Esophagus (tissue), 2 donors: ENCODE measurements around the gene NDUFC2. TPM values are rescaled to one million over a fixed set of nuclear protein-coding genes. Genes with fewer than 3 reads are reported as not detected.
"Not testable (repeated sequence)": the region's sequence is repeated elsewhere in the genome, so short reads cannot be mapped to it uniquely, and the experiment has no call there.

Experiments used
- H3K27ac ChIP-seq, 2 donors: one replicate each; pipeline ENCODE4 v1.5.1; 2013; ENCODE audit warnings: low read depth in 2 of 2, mild to moderate bottlenecking in 2 of 2, inconsistent platforms in 1 of 2, low read length in 1 of 2, moderate library complexity in 1 of 2
- H3K27me3 ChIP-seq, 2 donors: one replicate each; pipeline ENCODE4 v1.6.1; 2013; ENCODE audit warnings: low read length in 2 of 2, control low read depth in 1 of 2, mild to moderate bottlenecking in 1 of 2; ENCODE audit not compliant: insufficient read depth in 2 of 2, control insufficient read depth in 1 of 2
- H3K36me3 ChIP-seq, 2 donors: one replicate each; pipeline ENCODE4 v1.6.1; 2013; ENCODE audit warnings: low read length in 1 of 2; ENCODE audit not compliant: control insufficient read depth in 2 of 2, insufficient read depth in 2 of 2
- H3K4me1 ChIP-seq, 2 donors: one replicate each; pipeline ENCODE4 v1.6.1; 2013; ENCODE audit warnings: low read length in 1 of 2; ENCODE audit not compliant: control insufficient read depth in 2 of 2, insufficient read depth in 2 of 2
- H3K4me3 ChIP-seq, 2 donors: one replicate each; pipeline ENCODE4 v1.5.1; 2013; ENCODE audit warnings: low read length in 2 of 2, mild to moderate bottlenecking in 2 of 2, low read depth in 1 of 2, moderate library complexity in 1 of 2
- H3K9me3 ChIP-seq, 2 donors: one replicate each; pipeline ENCODE4 v1.6.1; 2013; ENCODE audit warnings: mild to moderate bottlenecking in 2 of 2, low read depth in 1 of 2, low read length in 1 of 2, moderate library complexity in 1 of 2; ENCODE audit not compliant: control insufficient read depth in 2 of 2, insufficient read depth in 1 of 2
- WGBS, 2 donors: extraction: QIAGEN DNeasy Blood & Tissue Kit; methylation state at CpG; one replicate each; pipeline ENCODE4 v1.1.7; 2013; 5-methylcytosine and 5-hydroxymethylcytosine counted together
- polyA plus RNA-seq, 2 donors: library from polyadenylated mRNA; stranded (reverse); fragments of 200-250 nt; gene quantifications; one replicate each; pipeline ENCODE4 v1.2.3, GENCODE V29; 2013
- donor health status: healthy with polysubstance abuse.
- donor health status: Bipolar disorder and iron deficiency.

NDUFC2 gene
- polyA plus RNA-seq, 2 donors = 50.9 to 140 TPM

- Histone ChIP-seq H3K27me3 (no peaks in the 10 kb centered on the region), H3K27ac (no peak overlapping the region), H3K4me1 (no peaks in the 10 kb centered on the region), H3K4me3 (no peak overlapping the region), H3K9me3 (no peaks in the 10 kb centered on the region), H3K36me3 (no peaks in the 10 kb centered on the region)
- WGBS, 2 donors = 72 to 86% methylated on average over 5 of the region's 5 CpGs
Measured at GRCh38 chr11:78100261-78100660, 20.6 kb upstream of the NDUFC2 start.

GRCh38 chr11:78099666-78100065, 20.0 kb upstream of the NDUFC2 start:
- H3K27ac ChIP-seq = no peak overlapping the region
- no peak overlapping the region for H3K4me3 ChIP-seq
- H3K36me3 ChIP-seq = no peaks in the 10 kb centered on the region
- no peaks in the 10 kb centered on the region for H3K9me3 ChIP-seq
- WGBS, 2 donors = 83 to 86% methylated on average over 4 of the region's 4 CpGs
- no peaks in the 10 kb centered on the region for H3K4me1 ChIP-seq
- no peaks in the 10 kb centered on the region for H3K27me3 ChIP-seq

GRCh38 chr11:78097666-78098385, 18.2 kb upstream of the NDUFC2 start:
- 94 to 96% methylated on average over 7 of the region's 7 CpGs for WGBS, 2 donors

GRCh38 chr11:78094250-78094649, 14.6 kb upstream of the NDUFC2 start:
- no peak overlapping the region for H3K27ac ChIP-seq
- 84 to 85% methylated on average over 2 of the region's 2 CpGs for WGBS, 2 donors
- H3K36me3 ChIP-seq = no peaks in the 10 kb centered on the region
- H3K9me3 ChIP-seq = no peaks in the 10 kb centered on the region
- no peak overlapping the region for H3K4me3 ChIP-seq
- H3K27me3 ChIP-seq = no peaks in the 10 kb centered on the region
- no peaks in the 10 kb centered on the region for H3K4me1 ChIP-seq

More at GRCh38 chr11:78097666-78098385, 18.2 kb upstream of the NDUFC2 start:
- Histone ChIP-seq H3K27ac (no peak overlapping the region), H3K9me3 (no peaks in the 10 kb centered on the region), H3K4me3 (no peak overlapping the region), H3K4me1 (no peaks in the 10 kb centered on the region), H3K27me3 (no peaks in the 10 kb centered on the region), H3K36me3 (no peaks in the 10 kb centered on the region)

GRCh38 chr11:78086521-78087074, 6.9 kb upstream of the NDUFC2 start:
- not testable (repeated sequence) for H3K27me3 ChIP-seq, H3K4me1 ChIP-seq, H3K4me3 ChIP-seq, H3K27ac ChIP-seq, H3K9me3 ChIP-seq, H3K36me3 ChIP-seq
- 87 to 89% methylated on average over 6 of the region's 6 CpGs for WGBS, 2 donors

GRCh38 chr11:78085972-78086371, 6.3 kb upstream of the NDUFC2 start:
- H3K4me1 ChIP-seq = no peaks in the 10 kb centered on the region
- WGBS, 2 donors = 49 to 53% methylated on average over 3 of the region's 3 CpGs
- H3K9me3 ChIP-seq = no peaks in the 10 kb centered on the region
- H3K4me3 ChIP-seq = no peak overlapping the region
- no peaks in the 10 kb centered on the region for H3K36me3 ChIP-seq
- no peaks in the 10 kb centered on the region for H3K27me3 ChIP-seq
- H3K27ac ChIP-seq = no peak overlapping the region

GRCh38 chr11:78084506-78084905, 4.8 kb upstream of the NDUFC2 start:
- 82 to 83% methylated on average over 8 of the region's 8 CpGs for WGBS, 2 donors
- H3K27ac ChIP-seq, H3K27me3 ChIP-seq, H3K36me3 ChIP-seq, H3K4me1 ChIP-seq, H3K4me3 ChIP-seq, H3K9me3 ChIP-seq: not testable (repeated sequence)

- no peak overlapping the region for H3K4me3 ChIP-seq
- 73 to 74% methylated on average over 4 of the region's 4 CpGs for WGBS, 2 donors
Measured at GRCh38 chr11:78083021-78083420, 3.4 kb upstream of the NDUFC2 start.

GRCh38 chr11:78082146-78082545, 2.5 kb upstream of the NDUFC2 start:
- Histone ChIP-seq H3K27me3 (no peaks in the 10 kb centered on the region), H3K27ac (no peak overlapping the region), H3K4me3 (no peak overlapping the region), H3K4me1 (peaks cover 4 to 7% of the 10 kb centered on the region in 2 donors), H3K36me3 (no peaks in the 10 kb centered on the region), H3K9me3 (no peaks in the 10 kb centered on the region)
- 85 to 89% methylated on average over 8 of the region's 8 CpGs for WGBS, 2 donors

More at GRCh38 chr11:78083021-78083420, 3.4 kb upstream of the NDUFC2 start:
- Histone ChIP-seq H3K27me3 (no peaks in the 10 kb centered on the region), H3K9me3 (no peaks in the 10 kb centered on the region), H3K4me1 (peaks cover 4 to 7% of the 10 kb centered on the region in 2 donors), H3K27ac (no peak overlapping the region), H3K36me3 (no peaks in the 10 kb centered on the region)

GRCh38 chr11:78081583-78081982, 1.9 kb upstream of the NDUFC2 start:
- Histone ChIP-seq H3K27me3 (no peaks in the 10 kb centered on the region), H3K36me3 (no peaks in the 10 kb centered on the region), H3K4me3 (no peak overlapping the region), H3K27ac (no peak overlapping the region), H3K9me3 (no peaks in the 10 kb centered on the region), H3K4me1 (peaks cover 4 to 7% of the 10 kb centered on the region in 2 donors)
- WGBS, 2 donors = 77 to 85% methylated on average over 6 of the region's 6 CpGs
